Activated T-cell treated with anti-CD3 and anti-CD28 coated beads, Interleukin-2, amount 50 U/mL, for 4 hours (primary cell): ENCODE results near the gene DLK1. TPM values are rescaled to one million over a fixed set of nuclear protein-coding genes. Genes with fewer than 3 reads are reported as not detected.

Experiments used
- ATAC-seq, 2 donors: fragments of 200-7000 bp; cut with Tn5 transposase; one replicate each; pipeline ENCODE4 v1.10.0; 2021
- DNase-seq: peaks from one replicate; pipeline ENCODE4 v3.0.0-alpha.2; 2020
- H3K27me3 Mint-ChIP-seq: one replicate; pipeline ENCODE4 v1.8.0; 2021; ENCODE audit warnings: low read depth, mixed read lengths
- H3K36me3 Mint-ChIP-seq: one replicate; pipeline ENCODE4 v1.8.0; 2022; ENCODE audit warnings: mixed read lengths; ENCODE audit not compliant: insufficient read depth
- H3K4me1 Mint-ChIP-seq: one replicate; pipeline ENCODE4 v1.8.0; 2021; ENCODE audit warnings: low read depth, mixed read lengths
- H3K4me3 Mint-ChIP-seq: one replicate; pipeline ENCODE4 v1.8.0; 2021; ENCODE audit warnings: mild to moderate bottlenecking, moderate library complexity, mixed read lengths
- H3K9me3 Mint-ChIP-seq: one replicate; pipeline ENCODE4 v1.8.0; 2021; ENCODE audit warnings: mixed read lengths
- total RNA-seq, 3 donors: library from RNA; stranded (reverse); gene quantifications; one replicate each; pipeline ENCODE4 v1.2.1, GENCODE V29; 2021

DLK1 gene
- total RNA-seq, 3 donors from 2014 or later, result 0.63 to 0.68 (median 0.63) TPM

GRCh38 chr14:100775351-100775830, 48.7 kb downstream of the DLK1 start:
- Mint-ChIP-seq H3K27me3 (peaks cover 6% of the 10 kb centered on the region), H3K4me1 (no peaks in the 10 kb centered on the region), H3K36me3 (no peaks in the 10 kb centered on the region), H3K9me3 (no peaks in the 10 kb centered on the region), H3K4me3 (no peak overlapping the region)
- DNase-seq, result no peak
- ATAC-seq, result no peak

- DNase-seq (no peak), ATAC-seq (no peak)
- Mint-ChIP-seq H3K27me3 (peaks cover 6% of the 10 kb centered on the region), H3K4me1 (no peaks in the 10 kb centered on the region), H3K4me3 (no peak overlapping the region), H3K36me3 (no peaks in the 10 kb centered on the region), H3K9me3 (no peaks in the 10 kb centered on the region)
Measured at GRCh38 chr14:100775831-100776591, 49.3 kb downstream of the DLK1 start.

DNA sequence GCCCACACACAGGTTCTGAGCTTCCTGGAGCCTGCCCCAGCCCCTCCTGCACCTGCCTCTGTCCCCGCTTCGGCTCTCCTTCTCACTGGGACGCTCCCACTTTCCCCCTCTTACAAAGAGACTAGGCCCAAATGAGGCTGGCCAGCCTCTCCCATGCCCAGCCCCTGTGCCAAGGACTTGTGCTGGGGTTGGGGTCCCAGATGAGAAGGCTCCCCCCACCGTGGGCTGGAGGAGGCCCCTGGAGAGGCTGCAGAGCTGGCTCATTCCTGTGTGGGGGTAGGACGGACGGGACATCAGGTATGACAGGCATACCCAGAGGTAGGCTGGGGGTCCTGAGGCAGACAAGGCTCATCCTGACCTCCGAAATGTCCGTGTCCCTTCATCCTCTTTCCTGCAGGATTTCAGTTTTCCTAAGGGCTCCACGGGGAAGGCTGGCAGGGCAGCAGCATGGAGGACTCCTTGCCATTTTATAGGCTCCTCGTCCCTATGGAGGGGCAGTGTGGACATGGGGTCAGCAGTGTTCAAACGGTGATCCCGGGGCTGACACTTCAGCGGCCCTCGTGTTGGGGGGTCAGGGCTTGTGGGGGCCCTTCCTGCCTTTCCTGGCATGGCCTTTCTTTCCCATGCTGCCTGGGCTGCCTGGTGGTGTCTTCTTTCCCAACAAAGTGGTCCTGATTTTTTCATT, 50.1 kb downstream of the DLK1 start:
- Mint-ChIP-seq H3K36me3 (no peaks in the 10 kb centered on the region), H3K4me3 (no peak overlapping the region), H3K4me1 (no peaks in the 10 kb centered on the region), H3K27me3 (peaks cover 4% of the 10 kb centered on the region), H3K9me3 (no peaks in the 10 kb centered on the region)
- DNase-seq (no peak), ATAC-seq (no peak)

DNA sequence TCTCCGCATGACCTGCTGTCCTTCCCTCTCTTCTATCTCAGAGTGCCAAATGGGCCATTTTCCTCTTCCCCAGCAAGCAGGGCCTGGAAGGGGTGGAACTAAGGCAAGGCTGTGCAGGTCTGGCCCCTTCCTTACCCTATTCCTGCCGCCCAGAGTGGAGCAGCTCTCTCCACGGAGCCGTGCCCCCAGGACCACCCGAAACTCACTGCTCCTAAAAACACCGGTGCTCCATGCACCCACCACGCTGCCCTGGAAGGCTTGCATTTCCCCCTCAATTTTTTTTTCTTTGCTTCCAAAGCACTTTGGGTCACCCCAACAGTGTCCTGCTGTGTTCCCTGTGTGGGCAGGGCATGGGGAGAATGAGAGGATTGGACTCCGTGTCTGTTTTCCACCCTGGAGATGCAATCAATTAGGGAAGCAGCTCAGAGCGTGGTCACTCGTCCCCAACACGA, 50.7 kb downstream of the DLK1 start:
- no peaks in the 10 kb centered on the region for H3K36me3 Mint-ChIP-seq
- no peaks in the 10 kb centered on the region for H3K9me3 Mint-ChIP-seq
- H3K4me1 Mint-ChIP-seq, result no peaks in the 10 kb centered on the region
- no peak for ATAC-seq
- no peak overlapping the region for H3K4me3 Mint-ChIP-seq
- DNase-seq, result no peak
- peaks cover 4% of the 10 kb centered on the region for H3K27me3 Mint-ChIP-seq

DNA sequence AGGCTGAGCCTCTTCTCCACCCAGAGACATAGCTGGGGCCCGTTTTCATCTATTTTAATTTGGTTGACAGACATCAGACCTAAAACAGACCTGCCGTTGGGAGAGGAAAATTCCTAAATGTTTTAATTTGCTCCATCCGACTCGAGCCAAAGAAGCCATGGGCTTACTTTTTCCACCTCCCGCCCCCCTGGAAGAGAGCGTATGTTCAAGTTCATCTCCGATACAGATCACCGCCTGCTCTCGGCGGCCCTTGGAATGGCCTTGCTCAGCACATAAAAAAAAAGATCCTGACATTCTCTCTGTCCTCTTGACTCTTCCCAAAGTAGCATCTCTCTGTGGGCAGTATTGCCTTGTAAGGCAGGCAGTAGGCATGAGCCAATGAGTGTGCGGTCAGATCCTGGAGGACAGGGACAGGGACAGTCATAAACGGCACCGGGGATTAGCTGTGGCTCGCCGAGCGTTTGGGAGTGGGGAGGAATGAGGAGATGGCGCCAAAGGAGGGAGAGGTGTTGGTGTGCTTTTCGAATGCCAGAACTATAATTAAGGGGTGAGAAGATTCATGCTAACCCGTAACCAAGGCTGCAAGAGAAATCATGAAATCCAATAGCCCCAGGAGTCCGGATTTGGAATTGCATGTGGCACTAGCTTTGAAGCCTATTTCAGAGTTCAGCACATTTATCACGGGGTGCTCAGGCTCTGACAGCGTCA, 51.3 kb downstream of the DLK1 start:
- ATAC-seq, result no peak
- Mint-ChIP-seq H3K4me3 (no peak overlapping the region), H3K4me1 (no peaks in the 10 kb centered on the region), H3K9me3 (no peaks in the 10 kb centered on the region), H3K27me3 (peaks cover 2% of the 10 kb centered on the region), H3K36me3 (no peaks in the 10 kb centered on the region)
- no peak for DNase-seq

- Mint-ChIP-seq H3K4me1 (no peaks in the 10 kb centered on the region), H3K27me3 (peaks cover 2% of the 10 kb centered on the region), H3K9me3 (no peaks in the 10 kb centered on the region), H3K36me3 (no peaks in the 10 kb centered on the region), H3K4me3 (no peak overlapping the region)
- no peak for DNase-seq
- no peak for ATAC-seq
Measured at GRCh38 chr14:100778526-100778882, 51.8 kb downstream of the DLK1 start.

GRCh38 chr14:100778951-100779690, 52.4 kb downstream of the DLK1 start:
- Mint-ChIP-seq H3K4me1 (no peaks in the 10 kb centered on the region), H3K9me3 (no peaks in the 10 kb centered on the region), H3K36me3 (no peaks in the 10 kb centered on the region), H3K4me3 (no peak overlapping the region), H3K27me3 (peaks cover under 1% of the 10 kb centered on the region)
- DNase-seq (no peak), ATAC-seq (no peak)

DNA sequence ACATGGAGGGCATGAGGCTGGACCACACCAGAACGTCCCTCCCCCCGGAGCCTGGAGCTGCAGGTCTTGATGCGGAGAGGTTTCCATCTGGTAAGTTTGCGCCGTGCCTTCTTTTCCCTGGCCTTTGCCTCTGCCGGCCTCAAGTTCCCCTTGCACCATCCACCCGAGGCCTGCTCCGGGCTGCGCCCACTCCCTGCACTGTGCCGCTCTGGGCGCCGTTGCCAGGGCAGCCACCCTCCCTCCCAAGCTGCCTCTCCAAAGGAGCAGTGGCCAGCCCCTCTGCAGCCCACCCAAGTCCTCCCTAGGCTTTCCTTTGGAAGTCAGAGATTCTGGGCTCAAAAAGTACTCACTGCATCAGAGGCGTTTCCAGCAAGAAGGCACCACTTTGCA, 53.0 kb downstream of the DLK1 start:
- ATAC-seq, result no peak
- Mint-ChIP-seq H3K4me3 (no peak overlapping the region), H3K4me1 (no peaks in the 10 kb centered on the region), H3K27me3 (no peaks in the 10 kb centered on the region), H3K36me3 (no peaks in the 10 kb centered on the region), H3K9me3 (no peaks in the 10 kb centered on the region)
- DNase-seq, result no peak

- H3K27me3 Mint-ChIP-seq, result no peaks in the 10 kb centered on the region
- ATAC-seq (no peak), DNase-seq (no peak)
- H3K36me3 Mint-ChIP-seq, result no peaks in the 10 kb centered on the region
- H3K4me3 Mint-ChIP-seq, result no peak overlapping the region
- H3K9me3 Mint-ChIP-seq, result no peaks in the 10 kb centered on the region
- no peaks in the 10 kb centered on the region for H3K4me1 Mint-ChIP-seq
Measured at GRCh38 chr14:100780246-100780645, 53.6 kb downstream of the DLK1 start.

- H3K36me3 Mint-ChIP-seq, result no peaks in the 10 kb centered on the region
- H3K27me3 Mint-ChIP-seq, result no peaks in the 10 kb centered on the region
- H3K4me1 Mint-ChIP-seq, result no peaks in the 10 kb centered on the region
- H3K4me3 Mint-ChIP-seq, result no peak overlapping the region
- DNase-seq, result no peak
- H3K9me3 Mint-ChIP-seq, result no peaks in the 10 kb centered on the region
- ATAC-seq, result no peak
Measured at GRCh38 chr14:100780646-100781355, 54.1 kb downstream of the DLK1 start.

GRCh38 chr14:100781952-100782351, 55.3 kb downstream of the DLK1 start:
- ATAC-seq (no peak), DNase-seq (no peak)
- no peaks in the 10 kb centered on the region for H3K9me3 Mint-ChIP-seq
- no peaks in the 10 kb centered on the region for H3K36me3 Mint-ChIP-seq
- no peaks in the 10 kb centered on the region for H3K27me3 Mint-ChIP-seq
- H3K4me3 Mint-ChIP-seq, result no peak overlapping the region
- H3K4me1 Mint-ChIP-seq, result no peaks in the 10 kb centered on the region

DNA sequence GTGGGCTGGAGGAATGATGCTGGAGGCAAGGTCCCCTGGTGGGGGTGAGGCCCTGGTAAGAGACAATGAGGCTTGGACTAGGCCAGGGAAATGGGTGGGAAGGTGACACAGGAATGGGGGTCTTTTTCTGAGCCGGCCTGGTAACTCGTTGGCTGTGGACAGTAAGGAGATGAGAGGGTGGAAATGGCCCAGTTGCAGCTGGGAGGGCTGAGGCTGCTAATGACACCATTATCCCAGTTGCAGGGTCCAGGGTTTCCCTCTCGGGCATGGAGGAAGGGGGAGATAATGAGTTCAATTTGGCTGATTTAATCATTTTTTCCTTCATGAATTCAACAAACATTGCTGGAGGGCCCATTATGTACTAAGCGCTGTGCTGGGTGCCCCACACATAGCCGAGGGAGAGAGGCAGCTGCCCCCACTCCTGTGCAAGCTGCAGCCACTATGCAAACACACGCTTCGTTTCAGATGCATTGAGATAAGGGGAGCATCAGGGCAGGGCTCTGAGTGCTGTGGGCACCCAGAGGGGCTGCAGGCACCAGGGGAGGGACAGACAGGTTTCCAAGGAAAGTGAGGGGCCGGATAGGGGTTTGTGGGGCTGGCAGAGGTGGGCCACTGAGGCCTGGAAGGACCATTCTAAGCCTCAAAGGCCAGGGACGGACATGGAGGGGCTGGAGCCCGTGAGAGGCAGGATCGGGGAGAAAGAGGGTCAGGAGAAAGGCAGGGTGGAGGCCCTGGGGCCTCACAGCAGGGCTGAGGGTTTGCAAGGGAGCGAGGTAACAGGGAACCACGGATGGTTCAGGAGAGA, 56.0 kb downstream of the DLK1 start:
- peaks cover under 1% of the 10 kb centered on the region for H3K27me3 Mint-ChIP-seq
- ATAC-seq, result no peak
- H3K4me3 Mint-ChIP-seq, result no peak overlapping the region
- no peaks in the 10 kb centered on the region for H3K9me3 Mint-ChIP-seq
- H3K4me1 Mint-ChIP-seq, result no peaks in the 10 kb centered on the region
- H3K36me3 Mint-ChIP-seq, result no peaks in the 10 kb centered on the region
- no peak for DNase-seq
